ENCODE results near the gene DDIT3.
A peak's percentile ranks its signal among the peaks of the same experiment; 100 is the strongest.
"Not testable (repeated sequence)": the region's sequence is repeated elsewhere in the genome, so short reads cannot be mapped to it uniquely, and the experiment has no call there.

DDIT3 gene, protein sequence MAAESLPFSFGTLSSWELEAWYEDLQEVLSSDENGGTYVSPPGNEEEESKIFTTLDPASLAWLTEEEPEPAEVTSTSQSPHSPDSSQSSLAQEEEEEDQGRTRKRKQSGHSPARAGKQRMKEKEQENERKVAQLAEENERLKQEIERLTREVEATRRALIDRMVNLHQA

GRCh38 chr12:57520053-57520818, at the start of gene DDIT3:
TSS of gene DDIT3 (minus strand) at chr12:57520514. CDS start at chr12:57517406, 3,108 bp downstream.
- in situ Hi-C loops (cut with HindIII; ENCODE audit: low sequenced_read_pairs): no loop called here
- DNase-seq (ENCODE audit: low read depth, low spot score): peak; percentile 99
- TF ChIP-seq CTCF (IDR thresholded peaks at IDR 0.05; ENCODE audit: low read depth, low read length): no peak
- H3K4me3 ChIP-seq (ENCODE audit: low read depth, low read length): peak within 1 kb of the TSS; percentile 80

GRCh38 chr12:57569858-57570257, 49.5 kb upstream of the DDIT3 start:
- no peak overlapping the region for H3K4me3 ChIP-seq (ENCODE audit: low read depth, low read length)
- in situ Hi-C loops (cut with HindIII; ENCODE audit: low sequenced_read_pairs): no loop called here
- TF ChIP-seq CTCF (IDR thresholded peaks at IDR 0.05; ENCODE audit: low read depth, low read length): no peak
- no peak for DNase-seq (ENCODE audit: low read depth, low spot score)

DNA sequence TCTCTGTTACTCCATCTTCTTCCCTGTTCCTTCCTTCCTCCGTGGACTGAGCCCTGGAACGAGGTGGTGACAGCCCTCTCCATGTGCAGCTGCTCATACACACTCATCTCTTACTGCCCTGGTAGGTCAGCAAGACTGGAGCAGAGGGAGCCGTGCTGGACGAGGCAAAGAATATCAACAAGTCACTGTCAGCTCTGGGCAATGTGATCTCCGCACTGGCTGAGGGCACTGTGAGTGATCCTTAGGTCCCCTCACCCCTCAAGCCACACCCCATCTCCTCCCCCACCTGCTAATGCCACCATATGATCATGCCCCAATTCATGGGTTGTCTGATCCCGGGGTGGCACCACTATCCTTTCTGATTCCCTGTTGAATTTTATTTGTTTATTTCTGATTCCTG, 48.5 kb upstream of the DDIT3 start:
- no peak overlapping the region for H3K4me3 ChIP-seq (ENCODE audit: low read depth, low read length)
- in situ Hi-C loops (cut with HindIII; ENCODE audit: low sequenced_read_pairs): no loop called here
- no peak for TF ChIP-seq CTCF (IDR thresholded peaks at IDR 0.05; ENCODE audit: low read depth, low read length)
- no peak for DNase-seq (ENCODE audit: low read depth, low spot score)

- in situ Hi-C loops (cut with HindIII; ENCODE audit: low sequenced_read_pairs): no loop called here
- DNase-seq (ENCODE audit: low read depth, low spot score): no peak
- no peak for TF ChIP-seq CTCF (IDR thresholded peaks at IDR 0.05; ENCODE audit: low read depth, low read length)
- no peak overlapping the region for H3K4me3 ChIP-seq (ENCODE audit: low read depth, low read length)
These were observed 43.9 kb upstream of the DDIT3 start for GRCh38 chr12:57564178-57564740.

- no peak overlapping the region for H3K4me3 ChIP-seq (ENCODE audit: low read depth, low read length)
- DNase-seq (ENCODE audit: low read depth, low spot score): no peak
- no peak for TF ChIP-seq CTCF (IDR thresholded peaks at IDR 0.05; ENCODE audit: low read depth, low read length)
- in situ Hi-C loops (cut with HindIII; ENCODE audit: low sequenced_read_pairs): no loop called here
These were observed 43.0 kb upstream of the DDIT3 start for GRCh38 chr12:57563358-57563757.

GRCh38 chr12:57561117-57561516, 40.8 kb upstream of the DDIT3 start:
- in situ Hi-C loops (cut with HindIII; ENCODE audit: low sequenced_read_pairs); H3K4me3 ChIP-seq (ENCODE audit: low read depth, low read length); DNase-seq (ENCODE audit: low read depth, low spot score): not testable (repeated sequence)

DNA sequence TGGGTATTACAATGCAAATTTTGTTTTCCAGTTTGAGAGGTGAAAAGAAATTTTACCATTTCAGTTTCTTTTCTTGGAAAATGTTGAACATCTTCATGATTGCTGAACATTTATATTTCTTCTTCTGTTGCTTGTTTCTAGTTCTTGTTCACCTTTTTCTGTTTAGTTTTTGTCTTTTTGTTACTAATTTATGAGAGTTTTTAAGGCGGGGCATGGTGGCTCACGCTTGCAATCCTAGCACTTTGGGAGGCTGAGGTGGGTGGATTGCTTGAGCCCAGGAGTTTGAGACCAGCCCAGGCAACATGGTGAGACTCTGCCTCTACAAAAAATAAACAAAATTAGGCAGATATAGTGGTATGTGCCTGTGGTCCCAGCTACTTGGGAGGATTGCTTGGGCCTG, 40.2 kb upstream of the DDIT3 start:
- no peak overlapping the region for H3K4me3 ChIP-seq (ENCODE audit: low read depth, low read length)
- no peak for TF ChIP-seq CTCF (IDR thresholded peaks at IDR 0.05; ENCODE audit: low read depth, low read length)
- in situ Hi-C loops (cut with HindIII; ENCODE audit: low sequenced_read_pairs): no loop called here
- no peak for DNase-seq (ENCODE audit: low read depth, low spot score)

All from astrocyte of the spinal cord (primary cell).